HG02840 (cell line): Measurements from ENCODE around the gene ANKS1A.

Experiments used
- ATAC-seq: cut with Tn5 transposase; IDR thresholded peaks from one replicate; pipeline ENCODE4 v1.9.1; 2021; ENCODE audit warnings: mild to moderate bottlenecking, moderate library complexity, moderate number of reproducible peaks; ENCODE audit not compliant: unreplicated experiment, low FRiP score

The ANKS1A gene

GRCh38 chr6:34953061-34954025, 64.3 kb downstream of the ANKS1A start:
- ATAC-seq, result no peak

- ATAC-seq, result no peak
These were observed 66.4 kb downstream of the ANKS1A start for GRCh38 chr6:34955442-34955841.

- no peak for ATAC-seq
These were observed 68.3 kb downstream of the ANKS1A start for GRCh38 chr6:34957231-34957783.

GRCh38 chr6:34958734-34959133, 69.7 kb downstream of the ANKS1A start:
- no peak for ATAC-seq

GRCh38 chr6:34959224-34959623, 70.2 kb downstream of the ANKS1A start:
- no peak for ATAC-seq

GRCh38 chr6:34961082-34961481, 72.0 kb downstream of the ANKS1A start:
- ATAC-seq, result no peak

- ATAC-seq, result no peak
These were observed 72.5 kb downstream of the ANKS1A start for GRCh38 chr6:34961574-34961973.

GRCh38 chr6:34964564-34964963, 75.5 kb downstream of the ANKS1A start:
- ATAC-seq, result no peak

GRCh38 chr6:34967461-34967860, 78.4 kb downstream of the ANKS1A start:
- ATAC-seq, result no peak

- no peak for ATAC-seq
These were observed 80.7 kb downstream of the ANKS1A start for GRCh38 chr6:34969662-34970265.

- ATAC-seq, result no peak
These were observed 81.4 kb downstream of the ANKS1A start for GRCh38 chr6:34970488-34970887.

- ATAC-seq, result no peak
These were observed 81.9 kb downstream of the ANKS1A start for GRCh38 chr6:34970957-34971356.

GRCh38 chr6:34973547-34974248, 84.6 kb downstream of the ANKS1A start:
- no peak for ATAC-seq

GRCh38 chr6:34974249-34974642, 85.2 kb downstream of the ANKS1A start:
- no peak for ATAC-seq

GRCh38 chr6:34976239-34976638, 87.2 kb downstream of the ANKS1A start:
- no peak for ATAC-seq

GRCh38 chr6:34979218-34979617, 90.2 kb downstream of the ANKS1A start:
- ATAC-seq, result no peak

- ATAC-seq, result no peak
These were observed 90.9 kb downstream of the ANKS1A start for GRCh38 chr6:34979994-34980393.

GRCh38 chr6:34981366-34981765, 92.3 kb downstream of the ANKS1A start:
- ATAC-seq, result no peak

GRCh38 chr6:34981951-34982350, 92.9 kb downstream of the ANKS1A start:
- ATAC-seq, result no peak

- ATAC-seq, result no peak
These were observed 93.4 kb downstream of the ANKS1A start for GRCh38 chr6:34982424-34982852.

GRCh38 chr6:34984416-34984815, 95.4 kb downstream of the ANKS1A start:
- ATAC-seq, result no peak
